Stimulated activated CD8-positive, alpha-beta memory T cell treated with anti-CD3 and anti-CD28 coated beads, Interleukin-7, amount 100 ng/mL, for 24 hours (primary cell): Measurements from ENCODE around the gene ZNF679.
"Not testable (repeated sequence)": the region's sequence is repeated elsewhere in the genome, so short reads cannot be mapped to it uniquely, and the experiment has no call there.

Experiments used
- DNase-seq: peaks from one replicate; pipeline ENCODE4 v3.0.0-alpha.2; 2020; ENCODE audit warnings: low read depth

The ZNF679 gene

GRCh38 chr7:64228174-64228573 is at the start of gene ZNF679:
Gene ZNF679, plus strand, starts transcription at chr7:64228474. Its CDS starts 20,644 bp downstream, at chr7:64249118.
- not testable (repeated sequence) for DNase-seq

GRCh38 chr7:64180989-64181388 is 47.3 kb upstream of the ZNF679 start:
- no peak for DNase-seq

- DNase-seq: no peak
These were observed 46.7 kb upstream of the ZNF679 start for GRCh38 chr7:64181586-64181985.

GRCh38 chr7:64182036-64182790 is 46.1 kb upstream of the ZNF679 start:
- no peak for DNase-seq

- DNase-seq: peak; percentile 18
These were observed 45.0 kb upstream of the ZNF679 start for GRCh38 chr7:64183126-64183742.

- DNase-seq: no peak
These were observed 44.4 kb upstream of the ZNF679 start for GRCh38 chr7:64183827-64184372.

GRCh38 chr7:64184376-64184775 is 43.9 kb upstream of the ZNF679 start:
- no peak for DNase-seq

- DNase-seq: no peak
These were observed 40.9 kb upstream of the ZNF679 start for GRCh38 chr7:64187408-64187807.

- DNase-seq: no peak
These were observed 36.0 kb upstream of the ZNF679 start for GRCh38 chr7:64192148-64192704.

GRCh38 chr7:64192775-64193174 is 35.5 kb upstream of the ZNF679 start:
- DNase-seq: no peak

GRCh38 chr7:64206903-64207302 is 21.4 kb upstream of the ZNF679 start, which contains the start of gene ZNF735:
Gene ZNF735, plus strand, starts transcription at chr7:64207203. Its CDS starts 0 bp downstream, at chr7:64207203.
- no peak for DNase-seq

GRCh38 chr7:64219710-64220298 is 8.5 kb upstream of the ZNF679 start:
- not testable (repeated sequence) for DNase-seq

- DNase-seq: no peak
These were observed 4.9 kb upstream of the ZNF679 start for GRCh38 chr7:64223366-64223765.

- DNase-seq: no peak
These were observed 38.2 kb downstream of the ZNF679 start for GRCh38 chr7:64266341-64266919.

GRCh38 chr7:64277630-64278029 is 49.4 kb downstream of the ZNF679 start:
- DNase-seq: no peak

- no peak for DNase-seq
These were observed 66.6 kb downstream of the ZNF679 start for GRCh38 chr7:64294701-64295420.

GRCh38 chr7:64297418-64297817 is 69.1 kb downstream of the ZNF679 start:
- not testable (repeated sequence) for DNase-seq

GRCh38 chr7:64300641-64301405 is 72.5 kb downstream of the ZNF679 start:
- DNase-seq: no peak

- DNase-seq: peak; percentile 88
These were observed 79.2 kb downstream of the ZNF679 start for GRCh38 chr7:64307254-64308015.

- no peak for DNase-seq
These were observed 79.7 kb downstream of the ZNF679 start for GRCh38 chr7:64308016-64308270.
